Keratinocyte (primary cell): ENCODE results near the gene HEPN1.

ENCODE experiments used
- CTCF ChIP-seq, 3 experiments: IDR thresholded peaks in 1 of 3; conservative IDR thresholded peaks in 1 of 3; optimal IDR thresholded peaks in 1 of 3; 2 replicates in 2 of 3; 3 replicates in 1 of 3; pipeline versions ENCODE3 to v1.5.1; 2011; ENCODE audit warnings: low read length in 3 of 3, mild to moderate bottlenecking in 3 of 3, moderate library complexity in 2 of 3, control low read depth in 1 of 3, inconsistent platforms in 1 of 3; ENCODE audit not compliant: insufficient read depth in 2 of 3; ENCODE audit errors: extremely low read depth in 1 of 3
- EZH2 ChIP-seq: IDR thresholded peaks from one replicate; pipeline ENCODE4 v1.6.1; 2012; ENCODE audit warnings: inconsistent platforms, mild to moderate bottlenecking, low read length, moderate library complexity

- no peak for TF ChIP-seq EZH2
- TF ChIP-seq CTCF (optimal IDR thresholded peaks at IDR 0.05 in 1 of 3, IDR thresholded peaks at IDR 0.05 in 1 of 3, conservative IDR thresholded peaks at IDR 0.05 in 1 of 3; ENCODE audit: extremely low read depth in 1 of 3, insufficient read depth in 2 of 3, low read length in 3 of 3): no peak
Observed at GRCh38 chr11:124943741-124944140, 24.7 kb downstream of the HEPN1 start.
